Dendritic cell treated with granulocyte-macrophage colony-stimulating factor and Interleukin-4, amounts not matched to agents 40 ng/mL and 50 ng/mL, for 4 days (primary cell): ENCODE data around the gene SHB.

Source experiments
- H3K27ac Mint-ChIP-seq: one replicate; pipeline ENCODE4 v1.8.0; 2022; ENCODE audit warnings: mild to moderate bottlenecking, mixed read lengths
- H3K27me3 Mint-ChIP-seq: one replicate; pipeline ENCODE4 v1.8.0; 2022; ENCODE audit warnings: mild to moderate bottlenecking, mixed read lengths
- H3K36me3 Mint-ChIP-seq: one replicate; pipeline ENCODE4 v1.8.0; 2022; ENCODE audit warnings: low read depth, mixed read lengths
- H3K4me1 Mint-ChIP-seq: one replicate; pipeline ENCODE4 v1.8.0; 2022; ENCODE audit warnings: low read depth, mixed read lengths
- H3K4me3 Mint-ChIP-seq: one replicate; pipeline ENCODE4 v1.8.0; 2022; ENCODE audit warnings: mild to moderate bottlenecking, moderate library complexity, mixed read lengths
- H3K9me3 Mint-ChIP-seq: one replicate; pipeline ENCODE4 v1.8.0; 2022; ENCODE audit warnings: mixed read lengths
- intact Hi-C: fragments of 100-400 bp; cut with micrococcal nuclease; formaldehyde crosslinking; loops from one replicate; pipeline ENCODE4 v1.15.0; 2022

Gene SHB

GRCh38 chr9:38012767-38013450 lies 56.1 kb downstream of the SHB start:
- no peak overlapping the region for H3K27ac Mint-ChIP-seq
- H3K9me3 Mint-ChIP-seq = no peaks in the 10 kb centered on the region
- peaks cover 76% of the 10 kb centered on the region for H3K4me1 Mint-ChIP-seq
- H3K27me3 Mint-ChIP-seq = no peaks in the 10 kb centered on the region
- no peak overlapping the region for H3K4me3 Mint-ChIP-seq
- intact Hi-C loops = no loop called here
- peaks cover 40% of the 10 kb centered on the region for H3K36me3 Mint-ChIP-seq

GRCh38 chr9:38011991-38012390 lies 57.0 kb downstream of the SHB start:
- peaks cover 76% of the 10 kb centered on the region for H3K4me1 Mint-ChIP-seq
- H3K27me3 Mint-ChIP-seq = no peaks in the 10 kb centered on the region
- no peaks in the 10 kb centered on the region for H3K9me3 Mint-ChIP-seq
- H3K27ac Mint-ChIP-seq = no peak overlapping the region
- H3K4me3 Mint-ChIP-seq = no peak overlapping the region
- intact Hi-C loops = no loop called here
- H3K36me3 Mint-ChIP-seq = peaks cover 40% of the 10 kb centered on the region

- H3K27me3 Mint-ChIP-seq = no peaks in the 10 kb centered on the region
- no peak overlapping the region for H3K27ac Mint-ChIP-seq
- no peaks in the 10 kb centered on the region for H3K9me3 Mint-ChIP-seq
- H3K4me1 Mint-ChIP-seq = peaks cover 80% of the 10 kb centered on the region
- intact Hi-C loops = no loop called here
- peaks cover 39% of the 10 kb centered on the region for H3K36me3 Mint-ChIP-seq
- H3K4me3 Mint-ChIP-seq = no peak overlapping the region
These were observed 57.9 kb downstream of the SHB start for GRCh38 chr9:38010918-38011704.

DNA sequence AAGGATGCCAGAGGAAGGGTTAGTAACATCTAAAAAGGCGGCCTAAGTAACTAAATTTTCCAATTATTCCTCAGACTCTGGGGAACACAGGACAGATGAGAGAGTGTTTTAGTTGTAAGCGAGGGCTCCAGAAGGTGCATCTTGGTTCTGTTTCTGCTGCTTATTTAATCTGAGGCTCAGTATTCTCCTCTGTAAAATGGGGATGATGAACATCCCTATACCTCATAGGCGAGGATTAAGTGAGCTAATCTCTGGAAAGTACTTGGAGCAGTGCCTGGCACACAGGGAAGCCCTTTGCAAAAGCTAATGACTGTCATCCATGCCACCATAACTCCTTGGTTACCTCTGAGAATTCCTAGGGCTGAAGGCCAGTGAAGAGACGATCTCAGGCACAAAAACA lies 59.0 kb downstream of the SHB start:
- Mint-ChIP-seq H3K4me3 (no peak overlapping the region), H3K27me3 (no peaks in the 10 kb centered on the region), H3K4me1 (peaks cover 82% of the 10 kb centered on the region), H3K36me3 (peaks cover 28% of the 10 kb centered on the region), H3K9me3 (no peaks in the 10 kb centered on the region), H3K27ac (no peak overlapping the region)
- intact Hi-C loops = no loop called here

DNA sequence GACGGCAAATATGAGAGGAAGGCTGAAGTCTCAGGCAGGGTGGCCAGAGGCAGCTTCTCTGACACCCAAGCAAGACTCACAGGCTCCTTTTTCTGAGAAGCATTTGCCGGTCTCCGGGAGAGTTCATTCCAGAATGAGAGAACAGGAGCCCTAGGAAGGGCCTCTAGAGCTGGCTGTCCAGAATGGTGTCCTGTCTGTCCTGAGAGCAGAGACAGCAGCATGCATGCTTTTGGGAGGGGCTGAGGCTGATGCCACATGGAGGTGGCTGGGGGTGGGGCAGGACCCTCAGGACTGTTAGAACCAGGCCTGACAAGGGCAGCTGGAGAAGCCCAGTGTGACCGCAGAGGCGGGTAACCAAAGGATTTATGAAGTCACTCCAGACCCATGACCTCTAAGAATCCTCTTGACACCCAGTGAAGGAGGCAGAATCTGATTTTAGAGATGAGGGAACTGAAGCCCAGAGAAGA lies 60.0 kb downstream of the SHB start:
- Mint-ChIP-seq H3K36me3 (peaks cover 27% of the 10 kb centered on the region), H3K27ac (peak overlapping the region; percentile 93), H3K4me1 (peaks cover 84% of the 10 kb centered on the region), H3K9me3 (no peaks in the 10 kb centered on the region), H3K4me3 (peak overlapping the region; percentile 68), H3K27me3 (no peaks in the 10 kb centered on the region)
- intact Hi-C loops = no loop called here

GRCh38 chr9:38008168-38009034 lies 60.6 kb downstream of the SHB start:
- intact Hi-C loops = loop anchor here (1.0 kb wide), 1 partner anchor 13 kb away; no protein-coding TSS in a partner anchor
- no peaks in the 10 kb centered on the region for H3K27me3 Mint-ChIP-seq
- H3K27ac Mint-ChIP-seq = peak overlapping the region; percentile 93
- peaks cover 22% of the 10 kb centered on the region for H3K36me3 Mint-ChIP-seq
- H3K9me3 Mint-ChIP-seq = no peaks in the 10 kb centered on the region
- H3K4me1 Mint-ChIP-seq = peaks cover 87% of the 10 kb centered on the region
- peak overlapping the region; percentile 68 for H3K4me3 Mint-ChIP-seq

DNA sequence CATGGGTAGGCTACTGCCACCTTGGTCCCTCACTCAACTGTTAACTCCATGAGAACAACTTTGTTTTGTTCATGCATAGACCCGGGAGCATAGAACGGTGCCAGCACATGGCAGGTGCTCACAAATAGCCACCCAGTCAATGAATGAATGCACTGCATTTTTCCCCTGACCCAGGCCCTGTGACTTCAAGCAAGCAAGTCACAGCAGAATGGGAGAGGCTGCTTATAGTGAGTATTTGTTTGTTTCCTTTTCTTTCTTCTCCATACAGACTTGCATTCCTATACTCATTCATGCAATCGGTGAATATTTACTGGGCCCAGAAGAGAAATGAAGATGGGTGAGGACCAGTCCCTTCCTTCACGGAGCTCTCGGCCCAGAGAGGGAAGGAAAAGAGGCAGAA lies 62.0 kb downstream of the SHB start:
- intact Hi-C loops = no loop called here
- H3K27ac Mint-ChIP-seq = peak overlapping the region; percentile 15
- no peaks in the 10 kb centered on the region for H3K9me3 Mint-ChIP-seq
- peaks cover 13% of the 10 kb centered on the region for H3K36me3 Mint-ChIP-seq
- peaks cover 99% of the 10 kb centered on the region for H3K4me1 Mint-ChIP-seq
- no peaks in the 10 kb centered on the region for H3K27me3 Mint-ChIP-seq
- H3K4me3 Mint-ChIP-seq = no peak overlapping the region

GRCh38 chr9:38006163-38006562 lies 62.9 kb downstream of the SHB start:
- no peaks in the 10 kb centered on the region for H3K27me3 Mint-ChIP-seq
- intact Hi-C loops = no loop called here
- peaks cover 99% of the 10 kb centered on the region for H3K4me1 Mint-ChIP-seq
- peaks cover 10% of the 10 kb centered on the region for H3K36me3 Mint-ChIP-seq
- H3K9me3 Mint-ChIP-seq = no peaks in the 10 kb centered on the region
- peak overlapping the region; percentile 15 for H3K27ac Mint-ChIP-seq
- no peak overlapping the region for H3K4me3 Mint-ChIP-seq

GRCh38 chr9:38004809-38005560 lies 64.0 kb downstream of the SHB start:
- H3K36me3 Mint-ChIP-seq = peaks cover 12% of the 10 kb centered on the region
- peaks cover 97% of the 10 kb centered on the region for H3K4me1 Mint-ChIP-seq
- no peak overlapping the region for H3K4me3 Mint-ChIP-seq
- intact Hi-C loops = no loop called here
- H3K27me3 Mint-ChIP-seq = no peaks in the 10 kb centered on the region
- H3K9me3 Mint-ChIP-seq = no peaks in the 10 kb centered on the region
- peak overlapping the region; percentile 58 for H3K27ac Mint-ChIP-seq

DNA sequence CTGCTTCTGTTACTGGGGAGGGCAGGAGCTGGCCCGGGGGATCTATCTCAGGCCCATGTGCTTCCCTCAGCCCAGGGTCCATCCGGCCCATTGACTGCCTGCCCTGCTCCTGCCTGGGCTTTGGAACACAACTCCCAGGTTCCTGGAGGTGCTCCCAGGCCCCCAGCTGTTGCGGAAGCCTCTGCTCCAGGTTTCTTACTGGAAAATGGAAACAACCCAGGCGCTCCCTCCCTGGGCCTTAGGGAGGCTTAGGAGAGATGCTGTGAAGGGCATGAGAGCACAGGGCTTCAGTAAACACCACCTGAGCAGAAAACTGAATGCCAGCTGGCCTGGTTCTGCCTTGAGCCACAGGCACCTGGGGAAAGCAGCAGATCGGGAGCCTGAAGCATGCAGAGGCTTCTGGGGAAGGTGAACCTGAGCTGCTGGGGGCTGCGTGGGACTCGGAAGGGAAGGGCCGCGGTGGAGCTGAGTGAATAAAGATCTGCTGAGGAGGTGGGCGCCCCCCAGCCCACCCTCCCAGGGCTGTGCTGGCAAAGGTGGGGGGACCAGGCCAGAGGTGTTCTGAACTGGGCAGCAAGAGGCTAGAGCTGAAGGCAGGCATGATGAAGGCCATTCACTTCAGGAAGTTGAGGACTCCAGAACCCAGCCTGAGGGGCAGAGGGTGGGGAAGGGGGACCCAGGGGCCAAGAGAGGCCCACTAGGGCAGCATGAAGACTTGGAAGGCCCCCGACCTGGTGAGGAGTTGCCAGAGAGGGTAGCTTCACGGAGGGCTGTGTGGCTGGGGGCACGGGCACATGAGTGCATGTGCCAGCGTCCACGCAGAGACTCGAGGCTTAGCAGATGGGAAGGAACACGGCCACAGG lies 64.8 kb downstream of the SHB start:
- Mint-ChIP-seq H3K27me3 (no peaks in the 10 kb centered on the region), H3K9me3 (no peaks in the 10 kb centered on the region), H3K4me3 (no peak overlapping the region), H3K36me3 (peaks cover 16% of the 10 kb centered on the region), H3K4me1 (peaks cover 98% of the 10 kb centered on the region), H3K27ac (peak overlapping the region; percentile 58)
- intact Hi-C loops = no loop called here

DNA sequence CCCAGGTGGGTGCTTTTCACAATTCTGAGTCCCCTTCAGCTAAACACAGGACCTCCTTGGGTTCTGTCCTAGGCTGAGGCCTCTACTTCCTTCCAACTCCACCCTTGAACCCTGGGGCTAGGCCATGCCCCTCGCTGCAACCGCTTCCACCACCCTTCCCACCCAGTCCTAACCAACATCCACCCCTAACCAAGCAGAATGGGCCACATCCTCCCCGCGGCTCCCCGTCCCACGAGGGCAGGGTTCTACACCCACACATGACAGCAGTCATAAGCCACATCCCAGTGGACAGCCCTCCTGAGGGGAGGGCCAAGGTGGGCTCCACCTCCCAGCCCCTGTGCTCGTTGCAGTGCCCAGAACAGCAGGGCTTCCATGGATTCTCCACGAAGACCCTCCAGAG lies 65.8 kb downstream of the SHB start:
- Mint-ChIP-seq H3K36me3 (peaks cover 16% of the 10 kb centered on the region), H3K4me3 (no peak overlapping the region), H3K4me1 (peaks cover 98% of the 10 kb centered on the region), H3K9me3 (no peaks in the 10 kb centered on the region), H3K27me3 (no peaks in the 10 kb centered on the region), H3K27ac (peak overlapping the region; percentile 58)
- intact Hi-C loops = no loop called here

- Mint-ChIP-seq H3K27me3 (no peaks in the 10 kb centered on the region), H3K4me3 (no peak overlapping the region), H3K4me1 (peaks cover 98% of the 10 kb centered on the region), H3K36me3 (peaks cover 16% of the 10 kb centered on the region), H3K9me3 (no peaks in the 10 kb centered on the region), H3K27ac (no peak overlapping the region)
- intact Hi-C loops = no loop called here
These were observed 67.6 kb downstream of the SHB start for GRCh38 chr9:38001430-38001829.

- H3K36me3 Mint-ChIP-seq = peaks cover 16% of the 10 kb centered on the region
- H3K9me3 Mint-ChIP-seq = no peaks in the 10 kb centered on the region
- H3K4me1 Mint-ChIP-seq = peaks cover 98% of the 10 kb centered on the region
- H3K27me3 Mint-ChIP-seq = no peaks in the 10 kb centered on the region
- intact Hi-C loops = no loop called here
- H3K27ac Mint-ChIP-seq = no peak overlapping the region
- H3K4me3 Mint-ChIP-seq = no peak overlapping the region
These were observed 68.3 kb downstream of the SHB start for GRCh38 chr9:38000735-38001134.
